GM13977 (cell line): ENCODE results near the gene LRRC74B.
"Not testable (repeated sequence)": the region's sequence is repeated elsewhere in the genome, so short reads cannot be mapped to it uniquely, and the experiment has no call there.

Experiments used
- DNase-seq: peaks from one replicate; pipeline ENCODE4 v3.0.0; 2012; ENCODE audit warnings: low spot score
- in situ Hi-C: fragments of 300-500 bp; cut with MboI; formaldehyde crosslinking; loops from one replicate; pipeline ENCODE4 v1.12.0; 2022; ENCODE audit warnings: low sequenced_read_pairs, low pct_unique_long_range_greater_than_20kb, mixed read lengths, inconsistent platforms; ENCODE audit not compliant: unreplicated experiment
- TF ChIP-seq, protein P1 (sequence below): IDR thresholded peaks from 2 replicates; pipeline ENCODE4 v1.5.1; 2012; ENCODE audit warnings: mild to moderate bottlenecking, control low read depth; ENCODE audit not compliant: insufficient read depth; ENCODE audit errors: extremely low read depth, missing control alignments

Gene LRRC74B

DNA sequence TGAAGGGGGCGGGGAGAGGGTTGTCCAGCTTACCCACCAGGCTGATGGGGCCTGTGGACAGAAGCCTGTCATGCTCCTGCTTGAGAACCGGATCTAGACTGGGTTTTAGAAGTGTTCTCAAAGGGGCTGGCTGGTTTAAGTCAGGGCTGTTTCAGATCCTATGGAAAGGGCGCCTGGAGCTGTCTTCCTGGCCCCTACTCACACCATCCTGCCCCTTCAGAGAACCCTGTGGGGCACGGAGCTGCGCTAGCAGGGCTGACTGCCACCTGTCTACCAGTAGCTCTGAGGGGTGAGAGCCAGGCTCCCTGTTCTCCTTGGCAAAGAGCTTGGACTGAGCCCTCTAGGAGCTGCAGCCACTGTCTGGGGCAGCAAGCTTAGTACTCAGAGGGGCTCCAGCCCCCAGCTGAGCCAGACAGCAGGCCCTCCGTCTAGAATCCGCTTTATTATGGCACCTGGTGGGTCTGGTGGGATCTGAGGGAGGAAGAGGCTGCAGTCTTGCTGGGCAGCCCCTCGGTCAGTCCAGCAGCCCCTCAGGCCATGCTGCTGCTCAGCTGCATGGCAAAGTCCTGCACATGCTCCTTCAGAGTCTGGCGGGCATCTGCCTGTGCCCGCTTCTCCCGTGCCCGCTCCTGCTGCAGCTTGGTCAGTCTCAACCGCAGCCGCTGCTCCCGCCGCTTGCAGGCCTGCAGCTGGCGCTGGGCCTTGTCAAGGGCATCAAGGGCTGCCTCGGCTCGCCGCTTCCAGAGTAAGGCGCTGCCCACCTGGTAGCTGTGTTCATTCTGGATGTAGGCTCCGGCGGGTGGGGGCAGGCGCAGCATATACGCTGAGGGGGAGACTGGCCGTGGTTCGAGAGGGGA lies 46.2 kb upstream of the LRRC74B start:
- DNase-seq, result no peak
- TF ChIP-seq, protein P1, sequence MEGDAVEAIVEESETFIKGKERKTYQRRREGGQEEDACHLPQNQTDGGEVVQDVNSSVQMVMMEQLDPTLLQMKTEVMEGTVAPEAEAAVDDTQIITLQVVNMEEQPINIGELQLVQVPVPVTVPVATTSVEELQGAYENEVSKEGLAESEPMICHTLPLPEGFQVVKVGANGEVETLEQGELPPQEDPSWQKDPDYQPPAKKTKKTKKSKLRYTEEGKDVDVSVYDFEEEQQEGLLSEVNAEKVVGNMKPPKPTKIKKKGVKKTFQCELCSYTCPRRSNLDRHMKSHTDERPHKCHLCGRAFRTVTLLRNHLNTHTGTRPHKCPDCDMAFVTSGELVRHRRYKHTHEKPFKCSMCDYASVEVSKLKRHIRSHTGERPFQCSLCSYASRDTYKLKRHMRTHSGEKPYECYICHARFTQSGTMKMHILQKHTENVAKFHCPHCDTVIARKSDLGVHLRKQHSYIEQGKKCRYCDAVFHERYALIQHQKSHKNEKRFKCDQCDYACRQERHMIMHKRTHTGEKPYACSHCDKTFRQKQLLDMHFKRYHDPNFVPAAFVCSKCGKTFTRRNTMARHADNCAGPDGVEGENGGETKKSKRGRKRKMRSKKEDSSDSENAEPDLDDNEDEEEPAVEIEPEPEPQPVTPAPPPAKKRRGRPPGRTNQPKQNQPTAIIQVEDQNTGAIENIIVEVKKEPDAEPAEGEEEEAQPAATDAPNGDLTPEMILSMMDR, result no peak
- in situ Hi-C loops, result no loop called here

DNA sequence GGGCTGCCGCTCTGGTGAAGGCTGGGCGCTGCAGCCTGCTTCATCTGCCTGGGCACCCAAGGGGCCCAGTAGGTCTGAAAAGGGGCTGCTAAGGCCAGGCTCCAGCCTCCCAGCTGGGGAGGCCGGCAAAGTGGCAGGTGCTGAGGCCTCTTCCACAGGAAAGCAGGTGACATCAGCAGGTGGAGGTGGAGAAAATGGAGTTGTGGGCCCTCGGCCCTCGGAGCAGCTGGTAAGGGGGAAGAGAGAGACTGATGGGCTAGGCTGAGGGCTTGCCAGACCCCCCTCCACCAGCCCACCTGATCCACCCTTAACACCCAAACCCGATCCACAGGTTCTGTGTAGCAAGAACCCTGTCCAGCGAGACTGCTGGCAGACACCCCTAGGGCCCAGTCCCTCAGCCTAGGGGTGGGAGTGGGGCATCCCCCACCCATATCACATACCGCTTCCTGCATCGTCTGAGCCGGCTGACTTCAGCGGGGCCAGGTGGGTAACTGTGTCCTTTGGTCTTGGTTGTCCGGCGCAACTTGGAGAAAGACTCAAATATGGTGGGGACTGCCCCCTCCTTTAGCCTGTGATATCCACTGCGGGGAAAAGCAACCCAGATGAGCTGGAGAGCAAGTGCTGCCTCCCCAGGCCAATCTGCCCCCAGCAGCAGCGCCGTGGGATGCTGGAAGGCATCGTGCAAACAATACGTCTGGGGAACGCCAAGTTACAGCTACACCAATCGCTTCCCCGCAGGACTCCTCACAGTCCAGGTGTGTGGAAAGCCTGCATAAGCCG lies 45.3 kb upstream of the LRRC74B start:
- DNase-seq, result no peak
- in situ Hi-C loops, result no loop called here
- TF ChIP-seq, protein P1, result no peak

DNA sequence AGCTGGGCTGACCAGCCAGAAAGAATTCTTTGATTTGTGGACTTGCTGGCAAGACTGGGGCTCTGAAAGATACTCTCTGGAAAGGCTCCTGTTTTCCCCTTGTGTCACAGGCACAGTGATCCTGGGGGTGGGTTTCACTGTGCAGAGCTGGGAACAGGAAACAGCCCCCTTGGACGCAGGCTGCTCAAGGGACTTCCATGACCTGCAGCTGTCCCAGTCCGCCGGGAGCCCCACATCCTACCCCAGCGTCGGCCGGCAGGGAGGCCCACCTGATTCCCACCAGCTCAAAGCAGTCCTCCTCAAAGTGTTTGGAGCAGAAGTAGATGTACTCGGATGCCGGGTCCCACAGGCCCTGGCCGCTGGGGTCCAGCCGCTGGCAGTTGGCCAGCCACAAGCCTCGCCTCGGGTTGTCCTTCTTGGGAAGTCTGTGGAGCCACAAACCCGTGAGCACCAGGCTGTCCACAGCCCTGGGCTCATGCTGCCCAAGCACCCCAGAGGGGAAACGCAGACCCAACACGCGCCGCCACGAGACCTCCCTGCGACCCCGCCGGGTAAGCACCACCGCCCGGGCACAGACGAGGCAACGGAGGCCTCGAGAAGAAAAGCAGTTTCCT lies 44.7 kb upstream of the LRRC74B start:
- no peak for DNase-seq
- TF ChIP-seq, protein P1, result no peak
- in situ Hi-C loops, result no loop called here

DNA sequence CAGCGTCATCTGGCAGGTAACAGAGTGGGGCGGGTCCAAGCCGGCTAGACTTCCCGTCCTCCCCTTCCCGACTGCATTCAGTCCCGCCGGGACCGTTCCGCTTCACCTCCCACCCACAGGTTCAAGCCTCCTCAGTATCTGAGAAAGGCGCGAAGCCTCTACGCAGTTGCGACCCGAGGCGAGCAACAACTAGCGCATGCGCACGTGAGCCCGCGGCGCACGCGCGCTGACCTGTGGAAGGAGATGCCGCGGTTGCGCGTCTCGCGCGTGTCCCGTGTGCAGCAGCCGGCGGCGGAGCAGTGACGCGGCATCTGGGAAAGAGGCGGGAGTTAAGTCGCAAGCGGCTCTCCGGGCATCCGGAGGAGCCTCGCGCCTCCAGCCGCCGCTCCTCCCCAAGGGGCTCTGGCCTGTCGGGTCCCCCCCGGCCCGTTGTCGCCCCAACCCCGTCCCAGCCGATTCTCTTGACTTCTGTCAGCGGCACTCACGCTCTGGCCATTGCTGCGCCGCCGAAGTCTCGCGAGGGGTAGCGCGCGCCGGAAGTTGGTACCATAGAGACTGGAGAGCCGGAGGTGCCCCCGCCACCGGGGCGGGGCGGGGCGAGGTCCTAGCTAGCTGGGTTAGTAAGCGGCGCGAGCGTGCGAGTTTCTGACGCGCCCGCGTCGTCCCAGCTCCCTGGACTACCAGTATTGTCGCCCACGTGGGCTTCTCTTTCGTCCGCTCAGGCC lies 44.0 kb upstream of the LRRC74B start, which contains the start of gene THAP7:
THAP7 (minus strand) TSS at position 518 of the 725 bp plus-strand sequence; CDS start at position 311, 207 bp downstream.
- in situ Hi-C loops, result no loop called here
- DNase-seq, result peak; percentile 94
- TF ChIP-seq, protein P1, result no peak

DNA sequence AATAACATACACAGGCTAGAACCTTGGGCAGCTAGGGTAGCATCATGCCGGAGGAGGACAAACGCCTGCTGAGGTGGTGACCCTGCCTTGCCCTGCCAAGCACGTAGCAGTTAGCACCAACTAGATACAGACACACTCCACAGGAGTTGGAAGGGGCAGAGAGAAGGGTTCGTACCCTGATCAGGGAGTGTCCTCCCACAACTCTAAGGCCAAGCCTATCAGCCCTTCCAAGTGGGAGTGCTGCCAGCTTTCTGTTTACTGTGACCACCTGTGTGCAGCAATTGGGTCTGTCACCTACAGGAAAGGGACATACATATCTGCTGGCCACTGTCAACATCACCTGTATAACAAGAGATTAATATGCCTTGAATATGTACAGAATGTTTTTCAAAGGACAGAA lies 42.0 kb upstream of the LRRC74B start:
- TF ChIP-seq, protein P1, result no peak
- no peak for DNase-seq

DNA sequence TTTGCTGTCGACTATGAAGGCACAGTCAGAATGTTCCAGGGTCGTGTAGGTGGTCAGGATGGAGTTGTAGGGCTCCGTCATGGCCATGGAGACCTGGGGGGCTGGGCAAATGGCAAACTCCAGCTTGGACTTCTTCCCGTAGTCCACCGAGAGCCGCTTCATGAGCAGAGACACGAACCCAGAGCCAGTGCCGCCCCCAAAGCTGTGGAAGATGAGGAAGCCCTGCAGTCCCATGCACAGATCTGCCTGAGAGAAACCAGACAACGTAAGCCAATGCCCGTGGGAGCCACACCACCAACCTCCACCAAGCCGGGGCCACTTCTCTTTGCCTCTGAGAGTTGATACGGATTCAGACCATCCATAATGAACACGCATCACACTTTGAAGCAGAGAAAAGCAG lies 36.5 kb upstream of the LRRC74B start:
- DNase-seq, in situ Hi-C loops: not testable (repeated sequence)

More for the DNA sequence above, 42.0 kb upstream of the LRRC74B start:
- in situ Hi-C loops, result no loop called here
